ENCODE results near the gene CCNL2. TPM values are rescaled to one million over a fixed set of nuclear protein-coding genes. Genes with fewer than 3 reads are reported as not detected.
A peak's percentile ranks its signal among the peaks of the same experiment; 100 is the strongest.

CCNL2 gene
- total and polyA plus RNA-seq, 4 donors: 46.4 to 170 (median 104) TPM

DNA sequence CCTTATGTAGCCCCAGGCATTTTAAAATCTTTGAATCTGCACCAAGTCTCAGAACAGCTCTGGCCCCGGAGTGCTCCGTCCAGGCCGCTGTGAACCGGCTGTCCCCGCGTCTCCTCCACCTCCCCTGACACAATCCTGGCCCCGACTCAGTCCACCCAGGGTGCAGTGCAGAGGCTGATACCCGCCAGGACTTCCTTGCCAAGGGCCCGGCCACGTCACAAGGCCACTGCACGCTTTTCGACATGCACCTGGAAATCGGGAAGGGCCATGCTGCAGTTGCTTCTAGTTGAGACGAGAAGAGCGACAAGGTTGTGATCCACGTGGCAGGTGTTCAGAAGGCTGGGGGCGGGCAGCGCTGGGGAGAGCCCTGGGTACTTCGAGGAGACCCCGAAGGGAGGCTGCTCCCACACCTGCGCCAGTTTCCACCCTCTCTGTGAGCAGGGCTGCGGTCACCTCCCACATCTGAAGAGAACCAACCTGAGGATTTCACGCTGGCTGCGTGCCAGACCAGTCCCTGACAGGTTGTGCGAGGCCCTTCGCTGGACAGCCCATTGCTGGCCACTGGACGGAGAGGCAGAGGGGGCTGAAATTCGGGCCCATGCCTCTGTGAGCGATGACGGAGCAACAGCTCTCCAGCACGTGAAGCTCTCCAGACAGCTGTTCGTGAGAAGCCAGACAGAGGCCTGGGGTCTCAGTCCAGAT, 43.1 kb upstream of the CCNL2 start:
- DNase-seq (ENCODE audit: low spot score): no peak
- Histone ChIP-seq H3K36me3 (ENCODE audit: control insufficient read depth in 4 of 4, insufficient read depth in 3 of 4, low read depth in 1 of 4, low read length in 3 of 4) (peaks cover 0 to 3% (median 0%) of the 10 kb centered on the region in 4 donors), H3K4me3 (ENCODE audit: low read depth in 1 of 3, low read length in 3 of 3) (no peak overlapping the region), H3K4me1 (ENCODE audit: control insufficient read depth in 4 of 4, insufficient read depth in 4 of 4, low read length in 3 of 4) (peaks cover 16 to 34% (median 24%) of the 10 kb centered on the region in 4 donors), H3K9me3 (ENCODE audit: control insufficient read depth in 4 of 4, low read length in 3 of 4) (no peaks in the 10 kb centered on the region), H3K27me3 (ENCODE audit: control insufficient read depth in 4 of 4, insufficient read depth in 4 of 4, low read length in 3 of 4) (no peaks in the 10 kb centered on the region), H3K27ac (ENCODE audit: low read depth in 1 of 2, low read length in 2 of 2) (no peak overlapping the region), H3K9ac (ENCODE audit: low read depth in 1 of 2, low read length in 2 of 2) (no peak overlapping the region)
- 89% methylated on average over 32 of the region's 32 CpGs for WGBS
- TF ChIP-seq, protein P1, sequence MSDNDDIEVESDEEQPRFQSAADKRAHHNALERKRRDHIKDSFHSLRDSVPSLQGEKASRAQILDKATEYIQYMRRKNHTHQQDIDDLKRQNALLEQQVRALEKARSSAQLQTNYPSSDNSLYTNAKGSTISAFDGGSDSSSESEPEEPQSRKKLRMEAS (IDR thresholded peaks at IDR 0.05): no peak
- TF ChIP-seq HNF4G (IDR thresholded peaks at IDR 0.05) (no peak), RAD21 (IDR thresholded peaks at IDR 0.05) (no peak), GABPA (IDR thresholded peaks at IDR 0.05 in 1 of 2, conservative IDR thresholded peaks at IDR 0.05 in 1 of 2) (no peak), NR2F2 (IDR thresholded peaks at IDR 0.05) (no peak), YY1 (IDR thresholded peaks at IDR 0.05) (no peak), FOXA2 (IDR thresholded peaks at IDR 0.05) (no peak), HNF4A (conservative IDR thresholded peaks at IDR 0.05) (no peak), JUND (IDR thresholded peaks at IDR 0.05) (no peak), EGR1 (IDR thresholded peaks at IDR 0.05; ENCODE audit: low read depth in 2 of 2) (no peak)
- TF ChIP-seq, protein P2, sequence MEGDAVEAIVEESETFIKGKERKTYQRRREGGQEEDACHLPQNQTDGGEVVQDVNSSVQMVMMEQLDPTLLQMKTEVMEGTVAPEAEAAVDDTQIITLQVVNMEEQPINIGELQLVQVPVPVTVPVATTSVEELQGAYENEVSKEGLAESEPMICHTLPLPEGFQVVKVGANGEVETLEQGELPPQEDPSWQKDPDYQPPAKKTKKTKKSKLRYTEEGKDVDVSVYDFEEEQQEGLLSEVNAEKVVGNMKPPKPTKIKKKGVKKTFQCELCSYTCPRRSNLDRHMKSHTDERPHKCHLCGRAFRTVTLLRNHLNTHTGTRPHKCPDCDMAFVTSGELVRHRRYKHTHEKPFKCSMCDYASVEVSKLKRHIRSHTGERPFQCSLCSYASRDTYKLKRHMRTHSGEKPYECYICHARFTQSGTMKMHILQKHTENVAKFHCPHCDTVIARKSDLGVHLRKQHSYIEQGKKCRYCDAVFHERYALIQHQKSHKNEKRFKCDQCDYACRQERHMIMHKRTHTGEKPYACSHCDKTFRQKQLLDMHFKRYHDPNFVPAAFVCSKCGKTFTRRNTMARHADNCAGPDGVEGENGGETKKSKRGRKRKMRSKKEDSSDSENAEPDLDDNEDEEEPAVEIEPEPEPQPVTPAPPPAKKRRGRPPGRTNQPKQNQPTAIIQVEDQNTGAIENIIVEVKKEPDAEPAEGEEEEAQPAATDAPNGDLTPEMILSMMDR (IDR thresholded peaks at IDR 0.05; ENCODE audit: low read depth, low read length, missing input control): no peak
- TF ChIP-seq, protein P3, sequence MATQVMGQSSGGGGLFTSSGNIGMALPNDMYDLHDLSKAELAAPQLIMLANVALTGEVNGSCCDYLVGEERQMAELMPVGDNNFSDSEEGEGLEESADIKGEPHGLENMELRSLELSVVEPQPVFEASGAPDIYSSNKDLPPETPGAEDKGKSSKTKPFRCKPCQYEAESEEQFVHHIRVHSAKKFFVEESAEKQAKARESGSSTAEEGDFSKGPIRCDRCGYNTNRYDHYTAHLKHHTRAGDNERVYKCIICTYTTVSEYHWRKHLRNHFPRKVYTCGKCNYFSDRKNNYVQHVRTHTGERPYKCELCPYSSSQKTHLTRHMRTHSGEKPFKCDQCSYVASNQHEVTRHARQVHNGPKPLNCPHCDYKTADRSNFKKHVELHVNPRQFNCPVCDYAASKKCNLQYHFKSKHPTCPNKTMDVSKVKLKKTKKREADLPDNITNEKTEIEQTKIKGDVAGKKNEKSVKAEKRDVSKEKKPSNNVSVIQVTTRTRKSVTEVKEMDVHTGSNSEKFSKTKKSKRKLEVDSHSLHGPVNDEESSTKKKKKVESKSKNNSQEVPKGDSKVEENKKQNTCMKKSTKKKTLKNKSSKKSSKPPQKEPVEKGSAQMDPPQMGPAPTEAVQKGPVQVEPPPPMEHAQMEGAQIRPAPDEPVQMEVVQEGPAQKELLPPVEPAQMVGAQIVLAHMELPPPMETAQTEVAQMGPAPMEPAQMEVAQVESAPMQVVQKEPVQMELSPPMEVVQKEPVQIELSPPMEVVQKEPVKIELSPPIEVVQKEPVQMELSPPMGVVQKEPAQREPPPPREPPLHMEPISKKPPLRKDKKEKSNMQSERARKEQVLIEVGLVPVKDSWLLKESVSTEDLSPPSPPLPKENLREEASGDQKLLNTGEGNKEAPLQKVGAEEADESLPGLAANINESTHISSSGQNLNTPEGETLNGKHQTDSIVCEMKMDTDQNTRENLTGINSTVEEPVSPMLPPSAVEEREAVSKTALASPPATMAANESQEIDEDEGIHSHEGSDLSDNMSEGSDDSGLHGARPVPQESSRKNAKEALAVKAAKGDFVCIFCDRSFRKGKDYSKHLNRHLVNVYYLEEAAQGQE (IDR thresholded peaks at IDR 0.05): no peak

DNA sequence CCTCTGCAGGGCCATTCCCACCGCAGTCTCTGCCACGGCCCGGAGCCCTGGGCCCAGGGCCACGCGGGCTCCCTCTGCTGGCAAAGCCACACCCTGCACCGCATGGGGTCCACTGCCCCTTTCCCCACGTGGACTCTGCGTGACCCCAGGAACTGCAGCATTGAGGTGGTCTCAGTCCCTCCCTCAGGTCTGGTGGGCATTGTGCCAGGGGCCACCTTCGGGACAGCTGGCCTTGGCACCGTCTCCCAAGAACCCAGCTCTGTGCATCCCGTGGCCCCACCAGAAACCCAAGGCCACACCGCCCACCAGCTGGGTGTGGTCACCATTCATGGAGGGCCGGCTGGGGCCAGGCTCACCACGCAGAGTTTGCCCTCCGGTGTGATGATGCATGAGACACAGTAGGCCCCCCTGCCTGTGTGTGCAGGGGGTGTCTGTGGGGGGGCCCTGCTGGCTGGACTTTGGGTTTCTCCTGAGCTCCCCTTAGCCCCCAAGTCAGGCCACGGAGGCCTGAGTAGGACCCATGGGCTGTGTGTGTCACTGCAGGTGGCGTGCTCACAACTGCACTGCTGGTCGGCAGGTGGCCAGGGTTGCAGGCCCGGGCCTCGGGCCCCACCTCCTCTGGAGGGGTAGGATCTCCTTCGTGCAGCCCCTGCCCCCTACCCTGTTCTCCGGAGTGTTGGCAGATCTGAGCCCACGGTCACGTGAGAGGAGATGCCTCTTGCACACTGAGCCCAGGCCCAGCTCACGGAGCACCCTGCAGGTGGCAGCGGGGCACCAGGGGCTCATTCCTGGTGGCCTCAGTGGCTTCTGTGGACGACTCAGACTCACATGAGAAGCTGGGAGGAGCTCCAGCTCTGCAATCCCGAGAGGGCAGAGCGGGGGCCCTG, 42.1 kb upstream of the CCNL2 start:
- peak; percentile 71 for DNase-seq (ENCODE audit: low spot score)
- 40% methylated on average over 29 of the region's 29 CpGs for WGBS
- no peak for TF ChIP-seq EGR1 (IDR thresholded peaks at IDR 0.05; ENCODE audit: low read depth in 2 of 2)
- TF ChIP-seq, protein P2 (IDR thresholded peaks at IDR 0.05; ENCODE audit: low read depth, low read length, missing input control): peak; percentile 79
- peak; percentile 77 to 91 for TF ChIP-seq RAD21 (IDR thresholded peaks at IDR 0.05)
- TF ChIP-seq RXRA (IDR thresholded peaks at IDR 0.05): peak in 1 of 2 donors; percentile 57
- TF ChIP-seq FOXA2 (IDR thresholded peaks at IDR 0.05): no peak

More for the DNA sequence above, 42.1 kb upstream of the CCNL2 start:
- no peak overlapping the region for H3K27ac ChIP-seq (ENCODE audit: low read depth in 1 of 2, low read length in 2 of 2)
- peaks cover 0 to 3% (median 0%) of the 10 kb centered on the region in 4 donors for H3K36me3 ChIP-seq (ENCODE audit: control insufficient read depth in 4 of 4, insufficient read depth in 3 of 4, low read depth in 1 of 4, low read length in 3 of 4)
- H3K9ac ChIP-seq (ENCODE audit: low read depth in 1 of 2, low read length in 2 of 2): no peak overlapping the region
- H3K4me1 ChIP-seq (ENCODE audit: control insufficient read depth in 4 of 4, insufficient read depth in 4 of 4, low read length in 3 of 4): peaks cover 16 to 44% (median 32%) of the 10 kb centered on the region in 4 donors
- H3K4me3 ChIP-seq (ENCODE audit: low read depth in 1 of 3, low read length in 3 of 3): no peak overlapping the region
- H3K9me3 ChIP-seq (ENCODE audit: control insufficient read depth in 4 of 4, low read length in 3 of 4): no peaks in the 10 kb centered on the region
- no peaks in the 10 kb centered on the region for H3K27me3 ChIP-seq (ENCODE audit: control insufficient read depth in 4 of 4, insufficient read depth in 4 of 4, low read length in 3 of 4)
